Activated naive CD4-positive, alpha-beta T cell treated with anti-CD3 and anti-CD28 coated beads, Interleukin-2, amount 50 U/mL, for 16 hours (primary cell): Measurements from ENCODE around the gene TIMM21.

ENCODE experiments used
- DNase-seq: peaks from one replicate; pipeline ENCODE4 v3.0.0-alpha.2; 2020

TIMM21 gene

DNA sequence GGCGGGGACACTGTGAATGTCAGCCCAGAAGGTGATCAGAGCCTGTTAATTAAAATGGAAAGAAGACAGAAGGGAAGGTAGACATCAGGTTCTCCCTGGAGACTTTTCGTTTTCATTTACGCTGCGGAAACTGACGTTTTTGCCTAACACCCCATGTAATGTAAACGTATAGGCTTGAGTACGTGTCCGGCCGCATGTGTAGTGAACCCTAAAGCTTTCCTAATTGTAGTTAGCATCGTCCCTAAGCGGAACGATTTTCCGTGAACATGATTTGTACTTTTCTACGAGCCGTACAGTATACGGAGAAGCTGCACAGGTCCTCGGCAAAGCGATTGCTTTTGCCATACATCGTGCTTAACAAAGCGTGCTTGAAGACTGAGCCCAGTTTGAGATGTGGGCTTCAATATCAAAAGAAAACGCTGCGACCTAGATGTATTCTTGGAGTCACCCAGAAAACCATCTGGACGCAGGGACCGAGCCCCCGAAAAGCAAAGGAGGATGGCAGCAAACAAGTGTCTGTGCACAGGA, 284 bp downstream of the TIMM21 start:
- no peak for DNase-seq

DNA sequence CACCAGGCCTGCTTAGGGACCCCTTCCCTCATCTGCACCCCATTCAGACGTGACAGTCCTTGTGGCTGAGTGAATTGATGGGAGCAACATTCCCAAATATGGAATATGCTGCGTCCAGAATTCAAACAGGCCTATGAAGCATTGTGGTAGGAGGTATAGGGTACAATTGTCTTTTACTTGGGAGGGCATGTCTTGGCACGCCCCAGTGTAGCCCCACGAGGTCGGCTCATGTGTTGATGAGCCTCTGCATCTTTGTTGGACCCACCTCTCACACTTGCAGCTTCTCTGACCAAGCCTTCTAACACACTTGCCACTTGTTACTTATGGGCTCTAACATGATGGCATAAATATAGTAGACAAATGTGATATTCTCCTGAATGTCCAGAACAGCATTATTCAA, 1.6 kb downstream of the TIMM21 start:
- DNase-seq, result no peak

DNA sequence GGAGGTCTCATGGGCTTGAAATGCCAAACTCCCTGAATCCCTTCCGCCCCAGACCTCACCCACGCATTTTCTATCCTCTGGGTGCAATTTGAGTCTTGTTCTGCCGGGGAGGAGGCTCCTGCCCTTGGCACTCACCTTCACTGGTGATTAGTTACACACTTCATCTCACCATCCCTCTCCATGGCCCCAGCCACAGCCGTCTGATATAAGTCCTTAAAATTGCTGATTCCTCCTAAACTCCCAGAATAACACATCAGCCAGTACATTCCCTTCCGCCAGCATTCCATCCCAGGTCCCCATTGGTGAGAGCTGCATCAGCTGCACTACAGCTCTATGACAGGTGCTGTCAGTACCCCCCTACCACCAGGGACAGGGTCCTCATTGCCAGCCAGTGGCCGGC, 3.9 kb downstream of the TIMM21 start:
- no peak for DNase-seq

DNA sequence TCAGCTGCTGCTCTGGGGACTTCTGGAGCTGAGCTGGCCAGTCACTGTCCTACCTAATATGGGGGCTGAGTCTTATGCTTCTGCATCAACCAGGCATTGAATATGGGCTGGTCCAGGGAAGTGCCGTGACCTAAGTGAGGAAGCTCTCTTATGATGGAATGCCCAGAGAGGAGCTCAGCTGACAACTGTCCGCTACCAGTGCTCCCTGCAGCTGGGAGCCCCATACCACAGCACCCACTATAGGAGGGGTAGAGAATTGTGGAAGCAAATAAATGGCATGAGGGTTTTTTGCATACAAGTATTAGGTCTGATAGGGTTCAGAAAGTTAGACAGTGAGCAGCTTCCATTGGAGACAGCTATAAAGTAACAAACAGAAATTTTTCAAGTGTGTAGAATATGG, 4.5 kb downstream of the TIMM21 start:
- DNase-seq, result no peak

DNA sequence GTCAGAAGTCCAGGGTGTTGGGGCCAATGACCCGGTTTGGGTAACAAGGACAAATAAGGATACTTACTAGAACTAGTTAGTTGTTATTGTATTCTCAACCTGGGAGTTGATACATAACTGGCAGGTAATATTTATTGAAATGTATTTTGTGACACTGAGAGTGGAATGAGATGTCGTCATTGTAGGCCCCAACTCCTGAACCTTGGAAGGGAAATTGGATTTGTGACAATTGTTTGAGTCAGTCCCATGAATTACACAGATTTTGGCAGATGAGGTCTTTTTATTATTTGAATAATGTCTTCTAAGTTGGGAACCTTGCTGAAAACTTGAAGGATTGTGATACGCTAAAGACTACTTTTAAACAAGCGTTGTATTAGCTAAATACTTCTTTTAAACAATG, 5.1 kb downstream of the TIMM21 start:
- DNase-seq, result no peak

DNA sequence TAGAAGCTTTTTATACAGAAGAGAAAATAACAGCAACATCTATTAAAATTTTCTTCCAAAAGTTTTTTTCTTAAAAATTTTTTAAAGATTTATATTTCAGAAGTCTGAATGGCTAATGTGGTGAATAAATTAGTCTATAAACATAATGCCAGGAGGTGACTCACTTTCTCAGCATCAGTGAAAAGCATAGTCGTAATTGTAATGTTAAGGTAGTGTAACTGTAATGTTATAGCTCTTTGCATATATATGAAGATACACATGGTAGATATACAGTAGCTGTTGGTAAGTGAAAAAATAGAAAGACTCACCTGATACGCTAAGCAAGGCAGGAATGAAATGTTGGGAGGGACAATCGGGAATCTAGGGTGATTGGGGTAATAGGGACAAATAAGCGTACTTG, 5.5 kb downstream of the TIMM21 start:
- no peak for DNase-seq

DNA sequence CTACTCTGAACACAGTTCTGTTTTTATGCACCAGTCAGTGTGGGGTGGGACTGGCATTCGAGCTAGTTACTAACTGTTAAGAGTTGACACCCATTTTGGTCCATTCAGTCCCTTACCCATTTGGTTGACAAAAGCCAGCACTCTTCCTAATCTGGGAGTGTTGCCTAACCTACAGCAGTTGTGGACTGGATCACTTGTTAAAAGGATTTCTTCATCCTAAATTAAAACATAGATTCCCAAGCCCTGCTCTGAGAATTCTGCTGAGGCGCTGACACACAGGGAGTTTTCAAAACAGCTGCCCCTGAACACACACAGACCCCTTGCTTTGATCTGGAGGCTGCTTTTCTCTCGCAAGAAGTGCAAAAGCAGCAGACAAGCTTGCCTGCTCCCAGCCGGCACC, 6.4 kb downstream of the TIMM21 start:
- DNase-seq, result no peak

DNA sequence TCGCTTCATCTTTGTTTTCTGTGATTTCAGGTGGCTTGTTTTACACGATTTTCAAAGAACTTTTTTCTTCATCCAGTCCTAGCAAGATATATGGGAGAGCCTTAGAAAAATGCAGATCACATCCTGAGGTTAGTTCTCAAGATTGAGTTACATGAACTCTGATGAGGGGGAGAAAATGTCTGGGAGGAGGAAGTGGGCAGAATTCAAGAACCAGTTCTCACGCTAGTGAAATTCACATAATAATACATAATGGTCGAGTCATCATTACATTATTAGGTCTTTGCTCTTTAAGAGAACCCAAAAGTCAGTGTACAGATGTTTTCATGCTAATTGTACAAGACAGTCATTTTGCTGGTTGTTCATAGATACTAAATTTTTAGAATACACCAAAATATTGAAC, 7.0 kb downstream of the TIMM21 start:
- DNase-seq, result no peak

DNA sequence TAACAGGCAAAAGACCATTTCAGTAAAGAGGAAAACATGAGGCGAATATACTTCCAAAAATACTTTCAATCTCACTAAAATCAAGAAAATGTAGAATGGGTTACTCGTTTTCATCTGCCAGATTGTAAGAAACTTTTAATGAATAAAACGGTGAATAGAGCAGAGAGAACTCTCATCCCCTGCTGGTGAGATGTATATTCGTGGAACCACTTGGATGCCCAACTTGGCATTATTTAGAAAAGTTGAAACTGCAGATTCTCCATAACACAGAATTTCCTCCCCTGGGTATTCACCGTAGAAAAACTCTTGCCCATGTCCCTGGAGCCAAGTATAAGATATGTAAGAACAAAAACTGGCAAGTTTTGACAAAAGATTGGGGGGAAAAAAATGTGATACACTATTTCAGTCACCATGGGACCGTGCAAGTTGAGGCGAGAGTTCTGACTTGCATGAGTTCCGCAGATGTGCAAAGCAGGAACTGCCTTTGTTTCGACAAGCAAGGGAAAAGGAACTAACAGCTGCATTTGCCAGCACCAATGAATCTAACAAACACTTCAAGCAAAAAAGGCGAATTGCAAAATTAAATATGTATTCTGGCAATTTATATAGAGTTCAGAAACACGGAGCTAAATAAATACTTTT, 14.8 kb downstream of the TIMM21 start:
- no peak for DNase-seq

DNA sequence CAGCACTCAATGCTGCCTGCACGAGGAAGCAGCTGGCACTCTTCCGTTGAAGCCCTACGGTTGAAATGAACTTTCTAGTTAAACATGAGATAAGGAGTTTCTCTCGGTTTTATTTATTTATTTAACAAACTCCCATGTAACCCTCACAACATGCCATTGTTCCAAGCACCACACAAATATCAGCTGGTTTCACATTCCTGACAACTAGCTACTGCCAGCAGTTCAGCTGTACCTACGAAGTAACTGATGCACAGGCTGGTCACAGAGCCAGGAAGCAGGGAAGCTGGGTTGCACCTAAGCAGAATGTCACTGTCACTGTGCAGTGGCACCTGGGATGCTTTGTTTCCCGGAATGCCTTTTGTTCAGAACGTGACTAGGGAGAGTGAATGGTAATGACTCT, 18.1 kb downstream of the TIMM21 start:
- DNase-seq, result no peak

DNA sequence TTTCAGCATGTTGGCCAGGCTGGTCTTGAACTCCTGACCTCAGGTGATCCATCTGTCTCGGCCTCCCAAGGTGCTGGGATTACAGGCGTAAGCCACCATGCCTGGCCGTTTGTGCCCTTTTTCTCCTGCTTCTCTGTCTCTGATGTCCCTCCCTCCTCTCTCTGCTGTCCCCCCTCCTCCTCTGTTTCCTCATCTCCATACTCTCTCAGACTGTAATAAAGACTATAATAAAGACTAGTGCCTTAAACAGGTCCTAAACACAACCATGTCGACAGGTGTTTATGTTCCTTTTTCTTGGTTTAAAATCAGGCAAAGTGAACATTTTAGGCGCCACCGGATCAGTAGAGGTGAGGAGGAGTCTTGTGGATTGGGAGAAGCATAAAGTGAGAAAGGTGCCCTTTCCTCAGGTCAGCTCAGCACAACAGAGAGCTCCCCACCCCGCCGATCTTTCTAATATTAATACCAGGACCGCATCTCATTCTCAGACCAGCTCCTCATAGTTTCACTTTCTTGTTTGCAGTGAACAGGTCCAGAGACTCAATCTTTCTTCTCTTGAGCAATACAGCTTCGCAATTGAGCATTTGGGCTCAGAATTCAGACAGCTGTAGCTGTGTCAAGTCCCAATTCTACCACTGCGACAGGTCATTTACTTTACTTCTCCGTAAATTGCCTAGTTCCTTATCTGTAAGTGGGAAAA, 23.7 kb downstream of the TIMM21 start:
- DNase-seq, result no peak

DNA sequence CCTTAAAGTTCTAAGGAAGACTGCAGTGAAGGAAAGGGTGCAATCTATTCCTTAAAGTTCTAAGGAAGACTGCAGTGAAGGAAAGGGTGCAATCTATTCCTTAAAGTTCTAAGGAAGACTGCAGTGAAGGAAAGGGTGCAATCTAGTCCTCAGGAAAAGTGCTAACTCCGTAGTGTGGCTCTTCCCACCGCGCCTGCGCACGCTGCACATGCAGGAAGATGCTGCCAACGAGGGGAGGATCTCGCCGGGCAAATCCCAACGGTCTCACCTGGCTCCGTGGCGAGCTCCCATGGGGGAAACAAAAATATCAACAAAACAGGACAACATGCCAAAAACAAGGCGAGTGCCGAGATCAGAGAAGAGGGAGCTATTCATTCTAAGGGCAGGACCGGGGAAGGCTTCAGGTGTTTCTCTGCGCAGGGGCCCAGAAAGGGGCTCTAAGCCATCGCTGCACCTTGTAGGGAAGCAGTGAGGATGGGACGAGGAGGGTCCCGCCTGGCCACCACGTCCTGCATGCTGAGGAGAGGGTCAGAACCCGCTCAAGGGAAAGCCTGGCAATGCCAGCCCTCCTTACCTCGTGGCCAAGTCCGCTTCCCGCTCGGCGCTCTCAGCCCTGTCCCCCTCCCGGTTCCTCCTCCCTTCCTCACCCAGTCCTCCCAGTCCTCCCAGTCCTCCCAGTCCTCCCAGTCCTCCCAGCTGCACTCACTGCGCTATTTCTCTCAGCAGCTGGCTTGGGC, 24.5 kb downstream of the TIMM21 start:
- no peak for DNase-seq

DNA sequence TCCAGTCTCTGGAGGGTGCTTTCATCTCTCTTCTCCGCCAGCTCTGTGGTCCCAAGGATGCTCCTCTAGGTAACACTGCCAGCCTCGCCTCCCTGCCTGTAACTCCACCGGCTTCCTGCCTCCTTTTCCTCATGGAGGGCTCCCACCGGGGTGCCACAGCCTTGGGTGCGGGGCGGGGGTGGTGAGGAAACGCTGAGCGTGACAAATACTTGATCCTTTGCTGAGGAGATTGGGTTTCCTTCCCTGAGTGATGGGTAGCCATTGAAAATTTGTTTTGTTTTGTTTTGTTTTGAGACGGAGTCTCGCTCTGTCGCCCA, 25.1 kb downstream of the TIMM21 start:
- no peak for DNase-seq

DNA sequence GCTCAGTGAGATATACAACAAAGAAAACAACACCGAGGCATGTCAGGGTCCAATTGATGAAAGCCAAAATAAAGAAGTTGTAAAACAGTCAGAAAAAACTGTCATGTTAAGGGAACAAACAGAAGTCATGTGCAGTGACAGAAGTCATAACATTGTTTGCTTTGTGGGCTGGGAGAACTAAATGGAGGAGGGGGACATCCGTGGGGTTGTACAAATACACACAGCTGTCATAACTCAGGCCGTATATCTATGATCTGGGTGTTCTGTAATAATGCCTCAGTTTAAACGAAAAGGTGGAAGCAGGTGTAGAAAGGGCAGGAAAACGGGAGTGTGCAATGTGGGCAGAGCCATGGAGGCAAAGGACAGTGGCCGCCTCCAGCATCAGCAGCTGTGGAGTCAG, 27.3 kb downstream of the TIMM21 start:
- DNase-seq, result no peak

DNA sequence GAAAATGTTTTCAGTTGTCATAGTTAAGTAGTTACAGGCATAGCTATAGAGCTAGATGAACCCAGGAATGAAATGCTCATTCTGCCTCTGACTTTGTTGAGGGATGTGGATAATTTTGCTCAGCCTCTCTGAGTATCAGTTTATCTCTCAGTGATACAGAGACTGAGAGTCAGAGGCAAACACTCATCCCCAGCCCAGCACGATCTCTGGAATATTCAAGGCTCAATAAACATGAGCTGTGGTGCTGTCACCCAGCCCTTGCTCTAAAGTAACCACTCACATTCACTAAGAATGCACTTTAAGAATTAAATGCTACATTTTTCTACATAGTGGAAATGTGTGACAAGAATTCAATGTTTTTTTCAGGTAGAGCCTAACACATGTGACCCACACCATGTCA, 30.6 kb downstream of the TIMM21 start:
- no peak for DNase-seq

DNA sequence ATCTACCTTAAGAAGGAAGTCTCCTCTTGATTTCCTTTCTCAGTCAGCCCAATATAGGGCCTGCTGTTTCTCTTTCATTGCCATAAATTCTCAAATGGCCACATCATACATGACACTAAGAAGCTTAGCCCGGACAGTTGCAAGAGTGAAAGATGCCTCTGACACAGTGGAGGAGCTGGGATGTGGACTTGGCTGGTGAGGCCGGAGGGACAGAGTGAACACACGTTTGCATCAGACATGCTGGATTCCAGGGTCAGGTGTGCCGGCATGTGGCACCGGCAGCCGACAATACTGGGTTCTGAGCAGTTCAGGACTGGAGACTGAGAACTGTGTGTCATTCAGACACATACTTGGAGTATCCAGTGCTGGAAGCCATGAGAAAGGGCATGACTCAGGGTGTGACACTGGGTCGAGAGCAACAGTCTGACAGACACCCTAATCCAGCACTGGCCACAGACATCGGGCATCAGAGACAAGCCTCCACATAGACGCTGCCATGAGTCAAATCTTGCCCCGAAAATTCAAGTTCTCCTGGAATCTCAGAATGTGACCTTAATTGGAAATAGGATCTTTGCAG, 31.4 kb downstream of the TIMM21 start:
- no peak for DNase-seq

DNA sequence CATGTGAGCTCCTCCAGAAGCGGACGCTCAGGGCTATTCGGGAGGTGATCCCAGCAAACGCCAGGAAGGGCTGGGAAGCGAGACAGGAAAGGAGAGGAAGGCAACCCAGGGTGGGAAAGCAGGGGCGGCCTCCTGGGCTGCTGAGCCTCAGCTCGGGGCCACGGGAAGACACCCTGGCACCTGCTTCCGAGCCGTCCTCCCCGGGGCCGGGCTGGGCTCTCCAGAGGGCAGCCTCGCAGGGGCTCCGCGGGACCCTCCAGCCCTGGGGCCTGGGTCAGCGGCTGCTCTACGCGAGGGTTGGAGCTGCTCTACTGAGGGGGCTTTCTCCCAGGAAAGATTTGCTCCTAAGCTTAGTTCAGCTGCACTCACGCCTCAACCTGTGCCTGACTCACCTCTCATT, 34.0 kb downstream of the TIMM21 start:
- no peak for DNase-seq

DNA sequence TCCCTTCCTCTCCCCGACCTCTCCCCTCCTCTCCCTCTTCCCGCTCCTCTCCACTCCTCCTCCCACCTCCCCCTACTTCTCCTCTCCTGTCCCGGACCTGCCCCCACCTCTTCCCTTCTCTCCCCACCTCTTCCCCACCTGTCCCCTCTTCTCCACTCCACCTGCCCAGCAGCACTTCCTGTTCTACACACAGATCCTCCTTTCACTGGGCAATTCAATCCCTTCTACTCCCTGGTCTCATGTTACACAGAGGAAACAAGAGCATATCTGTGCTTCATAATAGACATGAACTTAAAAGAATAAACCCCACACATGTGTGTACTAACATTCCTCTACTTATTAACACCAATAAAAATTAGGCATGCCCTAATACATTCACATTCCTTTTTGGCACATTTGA, 34.8 kb downstream of the TIMM21 start:
- no peak for DNase-seq

DNA sequence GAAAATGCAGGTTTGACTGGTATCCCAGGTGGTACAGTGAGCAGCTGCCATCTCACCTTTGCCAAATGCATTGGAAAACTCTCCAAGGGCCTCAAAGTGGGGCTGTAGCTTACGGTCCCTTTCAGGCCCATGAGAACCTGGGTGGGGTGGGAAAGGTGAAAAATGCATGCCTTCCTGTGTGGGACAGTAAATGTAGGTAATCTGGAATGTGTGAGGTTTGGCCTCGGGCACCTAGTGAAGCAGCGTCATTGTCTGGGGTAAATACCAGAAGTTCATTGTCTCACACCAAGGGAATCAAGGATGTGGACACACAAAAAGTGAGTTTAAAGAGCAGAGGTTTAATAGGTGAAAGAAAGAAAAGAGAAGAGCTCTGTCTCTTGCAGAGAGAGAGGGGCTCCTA, 36.6 kb downstream of the TIMM21 start:
- DNase-seq, result no peak

DNA sequence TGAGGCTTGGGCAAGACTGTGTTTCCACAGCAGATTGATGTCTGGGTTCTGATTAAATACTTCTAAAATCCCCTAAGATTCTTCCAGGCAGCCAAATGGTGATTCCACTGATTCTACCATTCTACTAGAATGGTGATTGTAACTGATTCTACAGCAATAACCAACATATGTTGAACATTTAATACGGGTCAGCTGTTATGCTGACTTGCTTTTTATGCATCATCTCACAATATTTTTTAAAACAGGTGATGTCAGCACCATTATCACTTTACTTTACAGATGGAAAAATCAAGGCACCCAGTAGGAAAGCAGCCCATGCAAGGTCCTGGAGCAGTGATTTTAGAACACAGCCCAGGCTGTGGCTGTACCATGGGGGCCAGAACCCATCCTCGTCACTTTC, 37.5 kb downstream of the TIMM21 start:
- DNase-seq, result no peak

DNA sequence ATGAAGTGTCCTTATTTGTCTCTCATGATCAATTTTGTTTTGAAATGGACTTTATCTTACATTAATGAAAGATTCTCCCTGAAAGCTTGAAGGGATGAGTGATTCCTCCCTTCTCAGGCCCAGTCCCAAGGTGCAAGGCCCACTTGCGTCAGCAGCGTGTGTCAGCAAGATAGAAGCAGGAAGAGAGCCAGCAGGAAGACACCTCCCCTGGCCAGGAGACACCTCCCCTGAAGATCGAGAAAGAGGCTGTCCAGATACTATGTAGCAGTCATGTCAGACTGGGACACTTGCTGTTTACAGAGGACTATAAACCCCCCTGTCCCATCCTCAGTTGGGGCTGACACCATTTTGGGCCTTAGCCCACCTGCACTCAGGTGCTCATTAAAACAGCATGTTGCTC, 38.3 kb downstream of the TIMM21 start:
- no peak for DNase-seq

DNA sequence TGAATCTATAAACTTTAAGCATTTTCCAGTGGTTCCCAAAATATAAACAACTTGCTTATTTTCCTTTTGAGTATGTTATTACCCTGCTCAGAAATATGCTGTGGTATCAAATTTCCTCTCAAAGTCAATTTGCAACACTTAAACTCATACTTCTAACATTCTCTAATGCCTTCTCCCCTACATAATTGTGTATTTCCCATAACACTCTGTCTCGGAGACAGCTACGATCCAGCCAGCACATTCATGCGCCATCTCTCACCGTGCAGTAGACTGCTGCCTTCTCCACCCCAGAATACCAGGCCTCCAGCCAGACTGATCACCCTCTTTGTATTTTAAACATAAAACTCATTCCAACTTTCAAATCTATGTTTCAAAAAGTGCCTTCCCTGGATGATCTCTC, 41.8 kb downstream of the TIMM21 start:
- DNase-seq, result no peak

DNA sequence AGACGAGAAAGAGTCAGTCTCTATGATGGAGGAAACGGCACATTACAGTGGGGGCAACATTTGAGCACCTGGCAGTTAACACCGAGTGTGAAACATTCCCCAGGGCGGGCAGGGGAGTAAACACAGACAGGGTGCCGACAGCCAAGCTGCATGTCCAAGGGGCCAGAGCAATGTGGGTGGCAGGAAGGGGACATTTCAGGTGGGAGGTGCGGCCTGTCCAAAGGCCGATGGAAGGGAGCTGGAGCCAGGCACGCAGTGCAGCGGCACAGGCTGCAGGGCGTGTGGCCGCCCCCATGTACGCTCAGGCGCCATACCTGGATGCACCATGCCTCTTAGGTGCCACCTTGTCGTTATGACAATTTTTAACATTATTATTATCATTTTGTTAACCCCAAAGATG, 43.3 kb downstream of the TIMM21 start:
- no peak for DNase-seq

DNA sequence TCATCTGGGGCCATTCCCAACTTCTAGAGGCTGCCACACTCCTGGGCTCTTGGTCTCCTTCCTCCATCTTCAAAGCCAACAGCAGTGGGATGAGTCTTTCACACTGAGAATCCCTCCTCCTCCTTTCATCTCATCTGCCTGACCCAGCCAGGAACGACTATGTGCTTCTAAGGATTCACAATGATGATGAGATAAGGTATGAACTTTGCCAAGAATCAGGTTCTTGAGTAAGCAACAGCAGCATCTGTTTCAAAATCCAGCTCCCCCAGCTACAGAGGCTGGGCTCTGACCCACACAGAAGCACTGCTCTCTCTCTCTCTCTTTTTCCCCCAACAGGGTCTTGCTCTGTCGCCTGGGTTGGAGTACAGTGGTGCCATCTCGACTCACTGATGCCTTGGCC, 46.4 kb downstream of the TIMM21 start:
- DNase-seq, result no peak
